PFSK-1 (cell line): ENCODE measurements around the gene KCP.

ENCODE experiments used
- POLR2AphosphoS5 ChIP-seq: IDR thresholded peaks from 2 replicates; pipeline ENCODE4 v1.6.1; 2012; ENCODE audit warnings: low read depth, mild to moderate bottlenecking, control low read depth, low read length, moderate library complexity
- REST ChIP-seq, 2 experiments: IDR thresholded peaks; 2 replicates each; pipeline versions ENCODE4 v1.6.1 to v1.8.0; 2011 to 2012; ENCODE audit warnings: low read depth in 2 of 2, low read length in 2 of 2, control low read depth in 1 of 2, inconsistent platforms in 1 of 2, mild to moderate bottlenecking in 1 of 2, moderate library complexity in 1 of 2; ENCODE audit not compliant: insufficient read depth in 1 of 2
- TAF1 ChIP-seq: IDR thresholded peaks from 2 replicates; pipeline ENCODE4 v1.6.1; 2012; ENCODE audit warnings: low read length, control low read depth, borderline replicate concordance; ENCODE audit not compliant: insufficient read depth

- TF ChIP-seq POLR2AphosphoS5 = no peak
- TF ChIP-seq TAF1 = no peak
- TF ChIP-seq REST (IDR thresholded peaks at IDR 0.05; ENCODE audit: insufficient read depth in 1 of 2, low read depth in 2 of 2, low read length in 2 of 2) = no peak
Measured at GRCh38 chr7:128940494-128941322, 30.2 kb upstream of the KCP start.
